ENCODE measurements around the gene APPL2.

Gene APPL2

GRCh38 chr12:105280966-105281693 lies 45.2 kb upstream of the APPL2 start:
- Histone ChIP-seq H3K27me3 (ENCODE audit: control insufficient read depth, low read length) (no peaks in the 10 kb centered on the region), H3F3A (ENCODE audit: control insufficient read depth, insufficient read depth) (no peaks in the 10 kb centered on the region), H3K4me1 (ENCODE audit: control insufficient read depth, low read length) (peaks cover 4% of the 10 kb centered on the region), H3K4me2 (ENCODE audit: low read length) (no peak overlapping the region), H3K9me2 (replicated peaks; ENCODE audit: control insufficient read depth, low read length) (no peaks in the 10 kb centered on the region), H3K36me3 (ENCODE audit: control insufficient read depth, low read length) (no peaks in the 10 kb centered on the region), H3K9me3 (ENCODE audit: control insufficient read depth, insufficient read depth, low read length) (no peaks in the 10 kb centered on the region), H3K27ac (ENCODE audit: low read depth, low read length) (no peak overlapping the region), H4K20me1 (ENCODE audit: control insufficient read depth, insufficient read depth, low read depth, low read length) (no peaks in the 10 kb centered on the region), H3K4me3 (ENCODE audit: low read length) (no peak overlapping the region), H3K79me2 (ENCODE audit: control insufficient read depth, low read length) (no peaks in the 10 kb centered on the region)
- no peak for TF ChIP-seq EZH2phosphoT487 (IDR thresholded peaks at IDR 0.05; ENCODE audit: borderline replicate concordance, low read length)
- no peak for TF ChIP-seq CTCF (IDR thresholded peaks at IDR 0.05; ENCODE audit: low read depth, low read length, poor library complexity, severe bottlenecking)

- TF ChIP-seq EZH2phosphoT487 (IDR thresholded peaks at IDR 0.05; ENCODE audit: borderline replicate concordance, low read length), result no peak
- TF ChIP-seq CTCF (IDR thresholded peaks at IDR 0.05; ENCODE audit: low read depth, low read length, poor library complexity, severe bottlenecking), result peak; percentile 86
- Histone ChIP-seq H3K9me3 (ENCODE audit: control insufficient read depth, insufficient read depth, low read length) (no peaks in the 10 kb centered on the region), H3K27me3 (ENCODE audit: control insufficient read depth, low read length) (no peaks in the 10 kb centered on the region)
These were observed 43.6 kb upstream of the APPL2 start for GRCh38 chr12:105279460-105280056.

DNA sequence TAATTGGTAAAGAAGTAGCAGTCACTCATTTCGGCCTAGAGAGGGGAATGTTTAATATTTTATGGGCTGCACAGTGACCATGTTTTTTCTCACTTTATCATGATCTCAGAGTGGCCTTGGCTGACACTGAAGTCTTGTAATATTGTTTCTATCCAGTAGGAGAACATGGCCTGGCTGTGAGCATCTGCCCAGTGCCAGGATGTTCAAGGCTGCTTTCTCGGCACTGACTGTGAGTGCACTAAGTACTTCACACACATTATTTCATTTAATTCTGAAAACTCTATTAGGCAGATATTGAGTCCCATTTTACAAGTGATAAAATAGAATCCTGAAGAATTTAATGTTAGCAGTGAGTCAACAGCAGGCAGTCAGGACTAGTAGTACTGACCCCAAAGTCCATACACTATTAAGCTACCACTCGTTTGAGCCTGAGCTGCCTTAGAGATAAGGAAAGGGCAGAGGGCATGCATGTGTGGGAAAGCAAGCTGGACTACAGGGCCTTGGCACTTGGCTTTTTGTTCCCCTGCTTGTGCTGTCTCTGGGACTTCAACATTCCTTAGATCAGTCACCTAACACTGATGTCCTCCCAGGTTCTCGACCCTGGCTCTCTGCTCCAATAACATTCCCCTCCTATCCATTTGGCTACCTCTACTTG lies 42.2 kb upstream of the APPL2 start:
- Histone ChIP-seq H3K9me2 (replicated peaks; ENCODE audit: control insufficient read depth, low read length) (no peaks in the 10 kb centered on the region), H3F3A (ENCODE audit: control insufficient read depth, insufficient read depth) (no peaks in the 10 kb centered on the region), H4K20me1 (ENCODE audit: control insufficient read depth, insufficient read depth, low read depth, low read length) (no peaks in the 10 kb centered on the region), H3K4me2 (ENCODE audit: low read length) (no peak overlapping the region), H3K36me3 (ENCODE audit: control insufficient read depth, low read length) (no peaks in the 10 kb centered on the region), H3K9me3 (ENCODE audit: control insufficient read depth, insufficient read depth, low read length) (no peaks in the 10 kb centered on the region), H3K27me3 (ENCODE audit: control insufficient read depth, low read length) (no peaks in the 10 kb centered on the region), H3K4me3 (ENCODE audit: low read length) (no peak overlapping the region), H3K27ac (ENCODE audit: low read depth, low read length) (no peak overlapping the region), H3K79me2 (ENCODE audit: control insufficient read depth, low read length) (no peaks in the 10 kb centered on the region), H3K4me1 (ENCODE audit: control insufficient read depth, low read length) (peaks cover 5% of the 10 kb centered on the region)
- TF ChIP-seq EZH2phosphoT487 (IDR thresholded peaks at IDR 0.05; ENCODE audit: borderline replicate concordance, low read length), result no peak
- no peak for TF ChIP-seq CTCF (IDR thresholded peaks at IDR 0.05; ENCODE audit: low read depth, low read length, poor library complexity, severe bottlenecking)

More at GRCh38 chr12:105279460-105280056, 43.6 kb upstream of the APPL2 start:
- Histone ChIP-seq H3K79me2 (ENCODE audit: control insufficient read depth, low read length) (no peaks in the 10 kb centered on the region), H3K4me3 (ENCODE audit: low read length) (no peak overlapping the region), H3K36me3 (ENCODE audit: control insufficient read depth, low read length) (no peaks in the 10 kb centered on the region), H3K9me2 (replicated peaks; ENCODE audit: control insufficient read depth, low read length) (no peaks in the 10 kb centered on the region), H3F3A (ENCODE audit: control insufficient read depth, insufficient read depth) (no peaks in the 10 kb centered on the region), H4K20me1 (ENCODE audit: control insufficient read depth, insufficient read depth, low read depth, low read length) (no peaks in the 10 kb centered on the region), H3K27ac (ENCODE audit: low read depth, low read length) (no peak overlapping the region), H3K4me1 (ENCODE audit: control insufficient read depth, low read length) (peaks cover 5% of the 10 kb centered on the region), H3K4me2 (ENCODE audit: low read length) (no peak overlapping the region)

All from DOHH2 (cell line).